ENCODE measurements around the gene C22orf15.

- TF ChIP-seq CTCF (conservative IDR thresholded peaks at IDR 0.05; ENCODE audit: low read length) (no peak), EZH2phosphoT487 (IDR thresholded peaks at IDR 0.05; ENCODE audit: borderline replicate concordance, low read depth, low read length) (no peak)
Observed at GRCh38 chr22:23750367-23750713, 12.4 kb upstream of the C22orf15 start.
